B cell (primary cell): ENCODE results near the gene PITPNM1. TPM values are rescaled to one million over a fixed set of nuclear protein-coding genes. Genes with fewer than 3 reads are reported as not detected.
A peak's percentile ranks its signal among the peaks of the same experiment; 100 is the strongest.

Source experiments
- ATAC-seq: fragments of 200-7000 bp; cut with Tn5 transposase; one replicate; pipeline ENCODE4 v1.10.0; 2021; ENCODE audit warnings: low read depth, mild to moderate bottlenecking, moderate number of reproducible peaks, moderate library complexity
- CTCF ChIA-PET: fragments of 350-600 bp; sonication (Branson Sonifier 250); formaldehyde crosslinking; loops from one replicate; lab custom pipeline; 2021; ENCODE audit warnings: antibody characterized with exemption, inconsistent platforms; lab: Charles Lee
- POLR2A ChIA-PET: fragments of 350-600 bp; sonication (Branson Sonifier 250); formaldehyde crosslinking; loops from one replicate; lab custom pipeline; 2021; ENCODE audit warnings: antibody characterized with exemption; lab: Charles Lee
- DNase-seq: peaks from one replicate; pipeline ENCODE4 v3.0.0; 2013
- H2AFZ ChIP-seq: 2 replicates; pipeline ENCODE4 v1.6.1; 2012; ENCODE audit warnings: mild to moderate bottlenecking, low read depth, low read length; ENCODE audit not compliant: insufficient read depth, poor library complexity, severe bottlenecking
- H3K27ac ChIP-seq, 2 donors: 1 replicate in 1 of 2; 2 replicates in 1 of 2; pipeline ENCODE4 v1.5.1; 2012 to 2013; ENCODE audit warnings: low read length in 2 of 2, mild to moderate bottlenecking in 2 of 2, moderate library complexity in 1 of 2
- H3K27me3 ChIP-seq, 4 experiments: fragments of 200-600 bp in 1 of 4; sonication (generic) in 1 of 4; replicated peaks in 1 of 4; 1 replicate in 2 of 4; 2 replicates in 2 of 4; pipeline versions ENCODE4 v1.6.1 to v1.7.0; 2013 to 2016; ENCODE audit warnings: low read length in 3 of 4, mild to moderate bottlenecking in 2 of 4, mixed read lengths in 1 of 4, moderate library complexity in 1 of 4; ENCODE audit not compliant: insufficient read depth in 4 of 4, control insufficient read depth in 3 of 4; ENCODE audit errors: control extremely low read depth in 1 of 4
- H3K36me3 ChIP-seq, 2 experiments: replicated peaks in 1 of 2; 1 replicate in 1 of 2; 2 replicates in 1 of 2; pipeline versions ENCODE4 v1.6.1 to v1.7.1; 2013; ENCODE audit warnings: low read length in 1 of 2; ENCODE audit not compliant: insufficient read depth in 2 of 2, control insufficient read depth in 1 of 2; ENCODE audit errors: control extremely low read depth in 1 of 2, extremely low read depth in 1 of 2
- H3K4me1 ChIP-seq, 2 donors: fragments of 200-600 bp in 1 of 2; sonication (generic) in 1 of 2; 1 replicate in 1 of 2; 2 replicates in 1 of 2; pipeline versions ENCODE4 v1.5.1 to v1.6.1; 2013 to 2017; ENCODE audit warnings: low read length in 2 of 2; ENCODE audit not compliant: control insufficient read depth in 2 of 2, insufficient read depth in 2 of 2
- H3K4me2 ChIP-seq: replicated peaks from 2 replicates; pipeline ENCODE3; 2012; ENCODE audit warnings: mild to moderate bottlenecking, low read depth, low read length; ENCODE audit not compliant: poor library complexity, severe bottlenecking
- H3K4me3 ChIP-seq, 5 experiments: fragments of 200-600 bp in 1 of 5; sonication (generic) in 1 of 5; 1 replicate in 3 of 5; 2 replicates in 2 of 5; pipeline versions ENCODE4 v1.5.1 to v1.7.0; 2011 to 2016; ENCODE audit warnings: low read length in 4 of 5, mild to moderate bottlenecking in 4 of 5, low read depth in 2 of 5, control low read depth in 1 of 5, moderate library complexity in 1 of 5; ENCODE audit not compliant: insufficient read depth in 1 of 5; ENCODE audit errors: control extremely low read depth in 1 of 5, extremely low read depth in 1 of 5
- H3K79me2 ChIP-seq: fragments of 200-600 bp; sonication (generic); one replicate; pipeline ENCODE4 v1.6.0; 2016; ENCODE audit warnings: low read length; ENCODE audit not compliant: control insufficient read depth, insufficient read depth
- H3K9ac ChIP-seq: fragments of 200-600 bp; sonication (generic); 2 replicates; pipeline ENCODE4 v1.6.1; 2017; ENCODE audit warnings: mild to moderate bottlenecking, low read length, moderate library complexity
- H3K9me3 ChIP-seq, 3 donors: one replicate each; pipeline versions ENCODE4 v1.6.1 to v1.7.1; 2013; ENCODE audit warnings: low read length in 2 of 3; ENCODE audit not compliant: control insufficient read depth in 2 of 3, insufficient read depth in 1 of 3; ENCODE audit errors: control extremely low read depth in 1 of 3
- H4K20me1 ChIP-seq: 2 replicates; pipeline ENCODE4 v1.6.0; 2012; ENCODE audit warnings: mild to moderate bottlenecking, low read length; ENCODE audit not compliant: insufficient read depth, control insufficient read depth, poor library complexity, severe bottlenecking
- H3K27ac Mint-ChIP-seq: one replicate; pipeline ENCODE4 v1.8.0; 2021; ENCODE audit warnings: mixed read lengths
- H3K27me3 Mint-ChIP-seq: one replicate; pipeline ENCODE4 v1.8.0; 2021; ENCODE audit warnings: mixed read lengths
- H3K4me1 Mint-ChIP-seq: one replicate; pipeline ENCODE4 v1.8.0; 2021; ENCODE audit warnings: mixed read lengths
- H3K4me3 Mint-ChIP-seq: one replicate; pipeline ENCODE4 v1.8.0; 2021; ENCODE audit warnings: mixed read lengths
- H3K9me3 Mint-ChIP-seq: one replicate; pipeline ENCODE4 v1.8.0; 2022; ENCODE audit warnings: mixed read lengths; ENCODE audit not compliant: insufficient read depth
- EZH2 ChIP-seq: IDR thresholded peaks from 2 replicates; pipeline ENCODE4 v1.6.1; 2012; ENCODE audit warnings: borderline replicate concordance, low read depth, mild to moderate bottlenecking, moderate library complexity, low read length; ENCODE audit not compliant: insufficient read depth, poor library complexity, severe bottlenecking
- WGBS: methylation state at CpG from one replicate; pipeline ENCODE4 v1.1.5; 2013; ENCODE audit warnings: missing lambda C conversion rate; ENCODE audit not compliant: insufficient coverage; 5-methylcytosine and 5-hydroxymethylcytosine counted together
- intact Hi-C: fragments of 100-400 bp; cut with micrococcal nuclease; formaldehyde crosslinking; loops from one replicate; pipeline ENCODE4 v1.10.0; 2022
- polyA plus RNA-seq: library from polyadenylated mRNA; depleted of rRNA; stranded (reverse); fragments of >200 nt; gene quantifications from 2 replicates; pipeline ENCODE4 v1.2.3, GENCODE V29; 2012
- total RNA-seq, 2 donors: library from RNA; stranded (reverse); fragments of 120-200 nt in 1 of 2; gene quantifications; 1 replicate in 1 of 2; 2 replicates in 1 of 2; pipeline versions ENCODE4 v1.2.3 to v1.2.4, GENCODE V29; 2013 to 2022
- TF ChIP-seq, protein P1 (sequence below): fragments of 200-600 bp; IDR thresholded peaks from one replicate; pipeline ENCODE4 v1.8.0; 2022; ENCODE audit warnings: antibody characterized with exemption, mild to moderate bottlenecking

PITPNM1 gene
- total and polyA plus RNA-seq, 2 donors (not counting 1 experiment from before 2014, with no cell fraction given) = 152 to 166 TPM

DNA sequence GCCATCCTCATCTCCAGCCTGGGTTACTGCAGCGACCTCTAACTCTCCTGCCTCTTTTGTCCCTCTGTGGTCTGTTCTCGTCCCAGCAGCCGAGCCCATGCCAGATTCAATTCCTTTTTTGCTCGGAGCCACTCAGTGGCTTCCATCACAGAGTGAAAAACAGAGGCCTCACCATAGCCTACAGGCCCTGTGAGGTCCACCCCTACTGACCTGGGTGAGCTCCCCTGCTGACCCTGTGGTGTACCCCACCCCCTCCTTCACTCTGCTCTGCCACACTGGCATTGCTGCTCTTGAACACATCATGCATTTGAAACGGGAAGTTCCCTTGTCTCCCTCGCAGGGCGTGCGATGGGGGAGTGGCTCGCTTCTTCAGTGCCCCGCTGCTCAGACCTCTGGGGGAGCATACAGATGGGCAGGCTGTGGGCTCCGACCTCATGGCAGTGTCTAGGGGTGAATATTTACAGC, 20.3 kb downstream of the PITPNM1 start:
- Mint-ChIP-seq H3K27me3 (no peaks in the 10 kb centered on the region), H3K27ac (peak overlapping the region; percentile 100), H3K9me3 (no peaks in the 10 kb centered on the region), H3K4me1 (peaks cover 58% of the 10 kb centered on the region), H3K4me3 (peak overlapping the region; percentile 99)
- peak overlapping the region; percentile 18 for H2AFZ ChIP-seq
- peaks cover 53% of the 10 kb centered on the region for H4K20me1 ChIP-seq
- peaks cover 38 to 58% of the 10 kb centered on the region in 2 donors for H3K4me1 ChIP-seq
- DNase-seq = peak; percentile 83
- peaks cover 0 to 34% of the 10 kb centered on the region in 2 experiments for H3K36me3 ChIP-seq
- intact Hi-C loops = no loop called here
- peaks cover 59% of the 10 kb centered on the region for H3K79me2 ChIP-seq
- WGBS = 2% methylated on average over 10 of the region's 11 CpGs
- H3K27ac ChIP-seq = peak overlapping the region; percentile 42 to 75
- ATAC-seq = peak; percentile 23
- CTCF ChIA-PET = interaction anchor here (0.9 to 4.0 kb wide), 6 partner anchors 21 to 128 kb away, joined by 3 to 19 read pairs (median 6); partner anchors contain the start of genes PITPNM1, PPP1CA, PTPRCAP and RAD9A
- H3K9me3 ChIP-seq = no peaks in the 10 kb centered on the region
- TF ChIP-seq, protein P1, sequence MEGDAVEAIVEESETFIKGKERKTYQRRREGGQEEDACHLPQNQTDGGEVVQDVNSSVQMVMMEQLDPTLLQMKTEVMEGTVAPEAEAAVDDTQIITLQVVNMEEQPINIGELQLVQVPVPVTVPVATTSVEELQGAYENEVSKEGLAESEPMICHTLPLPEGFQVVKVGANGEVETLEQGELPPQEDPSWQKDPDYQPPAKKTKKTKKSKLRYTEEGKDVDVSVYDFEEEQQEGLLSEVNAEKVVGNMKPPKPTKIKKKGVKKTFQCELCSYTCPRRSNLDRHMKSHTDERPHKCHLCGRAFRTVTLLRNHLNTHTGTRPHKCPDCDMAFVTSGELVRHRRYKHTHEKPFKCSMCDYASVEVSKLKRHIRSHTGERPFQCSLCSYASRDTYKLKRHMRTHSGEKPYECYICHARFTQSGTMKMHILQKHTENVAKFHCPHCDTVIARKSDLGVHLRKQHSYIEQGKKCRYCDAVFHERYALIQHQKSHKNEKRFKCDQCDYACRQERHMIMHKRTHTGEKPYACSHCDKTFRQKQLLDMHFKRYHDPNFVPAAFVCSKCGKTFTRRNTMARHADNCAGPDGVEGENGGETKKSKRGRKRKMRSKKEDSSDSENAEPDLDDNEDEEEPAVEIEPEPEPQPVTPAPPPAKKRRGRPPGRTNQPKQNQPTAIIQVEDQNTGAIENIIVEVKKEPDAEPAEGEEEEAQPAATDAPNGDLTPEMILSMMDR = no peak
- TF ChIP-seq EZH2 = no peak
- H3K4me3 ChIP-seq = peak overlapping the region in 4 of 5 experiments; percentile 56 to 99 (median 68)
- no peaks in the 10 kb centered on the region for H3K27me3 ChIP-seq
- H3K4me2 ChIP-seq = peak overlapping the region; percentile 89
- POLR2A ChIA-PET = interaction anchor here (0.6 to 4.9 kb wide), 10 partner anchors 20 to 132 kb away, joined by 3 to 53 read pairs (median 4); partner anchors contain the start of genes PPP1CA, PTPRCAP, RAD9A and TBC1D10C
- H3K9ac ChIP-seq = peak overlapping the region; percentile 71
